ENCODE results near the gene PPFIBP2.
"Not testable (repeated sequence)": the region's sequence is repeated elsewhere in the genome, so short reads cannot be mapped to it uniquely, and the experiment has no call there.

PPFIBP2 gene

GRCh38 chr11:7638710-7639642 is 125.2 kb downstream of the PPFIBP2 start:
- no peak for DNase-seq

GRCh38 chr11:7639643-7640025 is 125.8 kb downstream of the PPFIBP2 start:
- no peak for DNase-seq

GRCh38 chr11:7640816-7641215 is 127.0 kb downstream of the PPFIBP2 start:
- DNase-seq: no peak

GRCh38 chr11:7642747-7643146 is 128.9 kb downstream of the PPFIBP2 start:
- no peak for DNase-seq

- no peak for DNase-seq
Observed at GRCh38 chr11:7643314-7643713, 129.5 kb downstream of the PPFIBP2 start.

GRCh38 chr11:7645206-7645605 is 131.4 kb downstream of the PPFIBP2 start:
- no peak for DNase-seq

GRCh38 chr11:7646866-7647265 is 133.1 kb downstream of the PPFIBP2 start:
- no peak for DNase-seq

GRCh38 chr11:7648264-7648663 is 134.5 kb downstream of the PPFIBP2 start:
- DNase-seq: no peak

- no peak for DNase-seq
Observed at GRCh38 chr11:7651140-7651551, 137.3 kb downstream of the PPFIBP2 start.

- DNase-seq: no peak
Observed at GRCh38 chr11:7651700-7652099, 137.9 kb downstream of the PPFIBP2 start.

GRCh38 chr11:7654195-7654705 is 140.5 kb downstream of the PPFIBP2 start:
- no peak for DNase-seq

- no peak for DNase-seq
Observed at GRCh38 chr11:7655253-7656217, 141.7 kb downstream of the PPFIBP2 start.

GRCh38 chr11:7656704-7657103 is 142.9 kb downstream of the PPFIBP2 start:
- no peak for DNase-seq

GRCh38 chr11:7657306-7658025 is 143.7 kb downstream of the PPFIBP2 start:
- no peak for DNase-seq

GRCh38 chr11:7663531-7663930 is 149.7 kb downstream of the PPFIBP2 start:
- DNase-seq: not testable (repeated sequence)

- no peak for DNase-seq
Observed at GRCh38 chr11:7664867-7665266, 151.1 kb downstream of the PPFIBP2 start.

- DNase-seq: peak; percentile 78
Observed at GRCh38 chr11:7665473-7666291, 151.9 kb downstream of the PPFIBP2 start.

- DNase-seq: no peak
Observed at GRCh38 chr11:7666292-7666866, 152.6 kb downstream of the PPFIBP2 start.

- no peak for DNase-seq
Observed at GRCh38 chr11:7667460-7667859, 153.7 kb downstream of the PPFIBP2 start.

- no peak for DNase-seq
Observed at GRCh38 chr11:7668464-7668863, 154.7 kb downstream of the PPFIBP2 start.

- no peak for DNase-seq
Observed at GRCh38 chr11:7668911-7669310, 155.1 kb downstream of the PPFIBP2 start.
